Stimulated activated CD4-positive, alpha-beta T cell treated with anti-CD3 and anti-CD28 coated beads, Interleukin-15, amount 100 ng/mL, for 48 hours (primary cell): ENCODE data around the gene CNOT9.
"Not testable (repeated sequence)": the region's sequence is repeated elsewhere in the genome, so short reads cannot be mapped to it uniquely, and the experiment has no call there.

ENCODE experiments used
- DNase-seq, 2 donors: peaks; one replicate each; pipeline ENCODE4 v3.0.0-alpha.2; 2020; ENCODE audit warnings: low read depth in 2 of 2

Gene CNOT9

GRCh38 chr2:218568190-218569037 lies at the start of gene CNOT9, which contains the start of gene USP37:
TSS of gene CNOT9 (plus strand) at chr2:218568839. CDS start at chr2:218568955, 116 bp downstream.
TSS of gene USP37 (minus strand) at chr2:218568351. CDS start at chr2:218558653, 9,698 bp downstream.
- DNase-seq = peak; percentile 100

- DNase-seq = no peak
Observed at GRCh38 chr2:218518876-218519275, 49.8 kb upstream of the CNOT9 start.

GRCh38 chr2:218523651-218524050 lies 45.0 kb upstream of the CNOT9 start:
- DNase-seq = no peak

GRCh38 chr2:218528409-218528808 lies 40.2 kb upstream of the CNOT9 start:
- DNase-seq = not testable (repeated sequence)

- DNase-seq = no peak
Observed at GRCh38 chr2:218529990-218530389, 38.6 kb upstream of the CNOT9 start.

GRCh38 chr2:218536804-218537494 lies 31.7 kb upstream of the CNOT9 start:
- DNase-seq = no peak

GRCh38 chr2:218540015-218540414 lies 28.6 kb upstream of the CNOT9 start:
- DNase-seq = no peak

- DNase-seq = no peak
Observed at GRCh38 chr2:218546012-218546411, 22.6 kb upstream of the CNOT9 start.

GRCh38 chr2:218547511-218547910 lies 21.1 kb upstream of the CNOT9 start:
- no peak for DNase-seq

- no peak for DNase-seq
Observed at GRCh38 chr2:218547978-218548377, 20.7 kb upstream of the CNOT9 start.

- DNase-seq = not testable (repeated sequence)
Observed at GRCh38 chr2:218554225-218554624, 14.4 kb upstream of the CNOT9 start.

- no peak for DNase-seq
Observed at GRCh38 chr2:218555527-218555926, 13.1 kb upstream of the CNOT9 start.

GRCh38 chr2:218557941-218558340 lies 10.7 kb upstream of the CNOT9 start:
- DNase-seq = no peak

GRCh38 chr2:218558986-218559385 lies 9.7 kb upstream of the CNOT9 start:
- DNase-seq = no peak

- no peak for DNase-seq
Observed at GRCh38 chr2:218564056-218564455, 4.6 kb upstream of the CNOT9 start.

GRCh38 chr2:218566296-218566695 lies 2.3 kb upstream of the CNOT9 start:
- no peak for DNase-seq

GRCh38 chr2:218567797-218568189 lies 846 bp upstream of the CNOT9 start:
- DNase-seq = no peak

GRCh38 chr2:218569038-218569431 lies 396 bp downstream of the CNOT9 start:
- peak; percentile 35 to 38 for DNase-seq

- no peak for DNase-seq
Observed at GRCh38 chr2:218569661-218570500, 1.2 kb downstream of the CNOT9 start.

GRCh38 chr2:218570850-218571249 lies 2.2 kb downstream of the CNOT9 start:
- no peak for DNase-seq

GRCh38 chr2:218576854-218577253 lies 8.2 kb downstream of the CNOT9 start:
- DNase-seq = no peak
